Ovary (tissue), 9 donors: ENCODE results near the gene PLSCR1. TPM values are rescaled to one million over a fixed set of nuclear protein-coding genes. Genes with fewer than 3 reads are reported as not detected.

Experiments used
- DNase-seq, 5 donors: peaks; one replicate each; pipeline ENCODE4 v3.0.0-alpha.2; 2019 to 2020
- H3K27ac ChIP-seq, 2 donors: fragments of 200-600 bp; one replicate each; pipeline versions ENCODE4 v1.5.1 to v1.8.0; 2019 to 2022
- H3K27me3 ChIP-seq: fragments of 200-600 bp; one replicate; pipeline ENCODE4 v1.8.0; 2022
- H3K36me3 ChIP-seq: fragments of 200-600 bp; sonication (generic); one replicate; pipeline ENCODE4 v1.5.1; 2019
- H3K4me1 ChIP-seq: one replicate; pipeline ENCODE4 v1.8.1; 2013; ENCODE audit warnings: mild to moderate bottlenecking, moderate library complexity; ENCODE audit not compliant: insufficient read depth
- H3K4me3 ChIP-seq: fragments of 200-600 bp; sonication (generic); one replicate; pipeline ENCODE4 v1.5.1; 2017
- H3K9me3 ChIP-seq, 2 donors: fragments of 200-600 bp in 1 of 2; sonication (generic) in 1 of 2; one replicate each; pipeline versions ENCODE4 v1.5.1 to v1.8.1; 2013 to 2019; ENCODE audit warnings: mild to moderate bottlenecking in 1 of 2, moderate library complexity in 1 of 2
- CTCF ChIP-seq, 3 donors: fragments of 450-650 bp in 2 of 3; fragments of 200-600 bp in 1 of 3; IDR thresholded peaks; one replicate each; pipeline versions ENCODE4 v1.5.1 to v1.8.0; 2016 to 2022; ENCODE audit warnings: antibody characterized with exemption in 3 of 3, mild to moderate bottlenecking in 1 of 3
- EP300 ChIP-seq: sonication (generic); formaldehyde crosslinking; IDR thresholded peaks from one replicate; pipeline ENCODE4 v1.6.1; 2017; ENCODE audit warnings: antibody characterized with exemption
- POLR2A ChIP-seq: fragments of 450-650 bp; IDR thresholded peaks from one replicate; pipeline ENCODE4 v1.6.1; 2017; ENCODE audit warnings: antibody characterized with exemption, mild to moderate bottlenecking, moderate library complexity
- WGBS, 3 donors: extraction: QIAGEN DNeasy Blood & Tissue Kit in 1 of 3; methylation state at CpG; one replicate each; pipeline versions ENCODE4 v1.1.5 to v1.1.7; 2013 to 2017; 5-methylcytosine and 5-hydroxymethylcytosine counted together
- intact Hi-C, 4 donors: fragments of 100-400 bp; cut with DNase I; formaldehyde crosslinking; loops; one replicate each; pipeline versions ENCODE4 v1.11.0 to v1.15.1; 2022 to 2023
- polyA plus RNA-seq, 2 donors: library from polyadenylated mRNA; stranded (reverse); fragments of 200-250 nt in 1 of 2; fragments of 350-450 nt in 1 of 2; fragmentation: Illumina TruSeq in 1 of 2; extraction: RNeasy Lipid Tissue Mini Kit (QIAGEN cat#74804) in 1 of 2; gene quantifications; one replicate each; pipeline ENCODE4 v1.2.3, GENCODE V29; 2013 to 2014
- total RNA-seq, 7 donors: library from RNA; depleted of rRNA in 2 of 7; stranded (reverse); fragments of >200 nt in 2 of 7; fragmentation: NEBNext Ultra II Directional in 3 of 7; extraction: Animal tissue kit (Norgen Biotek cat#: 25700) in 3 of 7; gene quantifications; one replicate each; pipeline versions ENCODE4 v1.1.0 to v1.2.4, GENCODE V29; 2016 to 2023
- donor health status: DM: no; HTN: no; CAD: no; lungs with moderate emphysema.
- donor health status: DM: no; HTN: no; CAD: no.
- donor health status: Bipolar disorder and iron deficiency.
- donor health status: DM: yes; HTN: yes; CAD: no.
- donor health status: DM: no; HTN: no; CAD: no.
- donor health status: DM: yes; HTN: yes; CAD: no.

PLSCR1 gene
- total and polyA plus RNA-seq, 9 donors = 56.6 to 156 (median 109) TPM

- H3K4me3 ChIP-seq = peak overlapping the region; percentile 59
- H3K27me3 ChIP-seq = no peaks in the 10 kb centered on the region
- peak in 1 of 5 donors; percentile 32 for DNase-seq
- TF ChIP-seq CTCF (IDR thresholded peaks at IDR 0.05) (no peak), POLR2A (no peak), EP300 (no peak)
- 44 to 53% (median 51%) methylated on average over 8 of the region's 8 CpGs for WGBS, 3 donors
- no peaks in the 10 kb centered on the region for H3K36me3 ChIP-seq
- peaks cover 5% of the 10 kb centered on the region for H3K4me1 ChIP-seq
- intact Hi-C loops = loop anchor here in 1 of 4 donors (10.0 kb wide), 1 partner anchor 290 kb away; the partner anchor contains the start of gene PLSCR4
- H3K9me3 ChIP-seq = no peaks in the 10 kb centered on the region
- peak overlapping the region; percentile 98 for H3K27ac ChIP-seq
These were observed 622 bp upstream of the PLSCR1 start for GRCh38 chr3:146544929-146545528.

GRCh38 chr3:146543461-146544001 is 876 bp downstream of the PLSCR1 start:
- 0 to 5% (median 1%) methylated on average over 10 of the region's 10 CpGs for WGBS, 3 donors
- H3K36me3 ChIP-seq = no peaks in the 10 kb centered on the region
- DNase-seq = peak in 4 of 5 donors; percentile 34 to 59 (median 42)
- H3K4me1 ChIP-seq = peaks cover 9% of the 10 kb centered on the region
- peak overlapping the region; percentile 98 for H3K27ac ChIP-seq
- peak overlapping the region; percentile 59 for H3K4me3 ChIP-seq
- TF ChIP-seq EP300 = peak; percentile 86
- TF ChIP-seq POLR2A = peak; percentile 17
- TF ChIP-seq CTCF (IDR thresholded peaks at IDR 0.05) = no peak
- intact Hi-C loops = loop anchor here in 1 of 4 donors (10.0 kb wide), 1 partner anchor 289 kb away; the partner anchor contains the start of gene PLSCR4
- H3K27me3 ChIP-seq = no peaks in the 10 kb centered on the region
- no peaks in the 10 kb centered on the region for H3K9me3 ChIP-seq

- no peak for DNase-seq
- Histone ChIP-seq H3K9me3 (no peaks in the 10 kb centered on the region), H3K36me3 (no peaks in the 10 kb centered on the region), H3K27me3 (no peaks in the 10 kb centered on the region), H3K27ac (peak overlapping the region; percentile 98), H3K4me3 (peak overlapping the region; percentile 59), H3K4me1 (peaks cover 9% of the 10 kb centered on the region)
- 15 to 26% (median 18%) methylated on average over 2 of the region's 2 CpGs for WGBS, 3 donors
- intact Hi-C loops = loop anchor here in 1 of 4 donors (10.0 kb wide), 1 partner anchor 288 kb away; the partner anchor contains the start of gene PLSCR4
- TF ChIP-seq EP300 (no peak), CTCF (IDR thresholded peaks at IDR 0.05) (no peak), POLR2A (no peak)
These were observed 1.4 kb downstream of the PLSCR1 start for GRCh38 chr3:146542978-146543377.

GRCh38 chr3:146542179-146542578 is 2.2 kb downstream of the PLSCR1 start:
- no peak for DNase-seq
- Histone ChIP-seq H3K27ac (peak overlapping the region in 1 of 2 donors; percentile 98), H3K4me3 (peak overlapping the region; percentile 17), H3K9me3 (no peaks in the 10 kb centered on the region), H3K4me1 (peaks cover 13% of the 10 kb centered on the region), H3K36me3 (no peaks in the 10 kb centered on the region), H3K27me3 (no peaks in the 10 kb centered on the region)
- 49 to 52% (median 51%) methylated on average over 2 of the region's 2 CpGs for WGBS, 3 donors
- intact Hi-C loops = loop anchor here in 1 of 4 donors (10.0 kb wide), 1 partner anchor 287 kb away; the partner anchor contains the start of gene PLSCR4
- no peak for TF ChIP-seq POLR2A
- TF ChIP-seq CTCF (IDR thresholded peaks at IDR 0.05) = no peak
- TF ChIP-seq EP300 = no peak
